ENCODE measurements around the gene BAHCC1. TPM values are rescaled to one million over a fixed set of nuclear protein-coding genes. Genes with fewer than 3 reads are reported as not detected.

BAHCC1 gene
- total and polyA plus RNA-seq, 2 donors (not counting 1 experiment from before 2014, with no cell fraction given) = 1.8 to 7.3 TPM

DNA sequence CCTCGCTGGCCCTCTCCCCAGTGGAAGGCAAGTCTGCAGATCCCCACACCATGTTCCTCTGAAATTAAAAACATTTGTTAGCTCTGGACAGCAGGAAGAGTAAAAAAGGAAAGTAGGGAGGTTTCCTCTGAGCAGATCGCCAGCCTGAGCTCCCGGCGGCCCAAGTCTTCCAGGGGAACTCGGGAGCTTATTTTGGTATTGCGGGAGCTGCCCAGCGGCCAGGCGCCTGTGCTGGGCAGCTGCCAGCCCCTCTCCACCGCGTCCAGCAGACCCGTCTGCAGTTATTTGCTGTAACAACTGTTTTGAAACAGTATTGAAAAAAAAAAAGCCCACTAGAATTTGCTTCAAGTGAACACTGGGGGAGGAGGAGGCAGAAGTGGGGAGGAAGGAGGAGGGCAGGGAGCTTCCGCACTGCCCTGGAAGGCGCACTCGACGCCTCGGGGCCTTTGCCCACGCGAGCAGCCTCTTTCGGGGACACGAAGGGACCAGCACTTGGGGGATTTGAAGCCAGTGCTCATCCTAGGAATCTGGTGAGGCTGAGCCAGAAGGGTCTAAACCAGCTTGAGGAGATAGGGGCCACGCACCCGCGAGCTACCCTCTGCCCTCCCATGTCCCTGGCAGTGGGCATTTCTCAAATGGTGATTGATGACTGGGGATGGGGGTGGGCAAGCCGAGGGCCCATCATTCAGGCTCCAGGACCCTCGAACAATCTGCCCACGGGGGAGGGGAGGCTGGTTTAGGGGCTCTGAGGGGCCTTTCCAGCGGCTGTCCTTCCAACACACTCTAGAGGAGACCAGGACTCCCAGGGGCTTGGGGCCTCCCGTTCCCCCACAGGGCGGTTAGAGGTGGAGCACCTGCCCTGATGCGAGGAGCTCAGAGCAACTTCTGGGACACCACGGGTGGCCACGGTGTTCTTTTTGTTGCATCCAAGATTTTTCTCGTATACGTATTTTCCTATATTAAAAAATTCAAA, 3.0 kb upstream of the BAHCC1 start:
- DNase-seq (ENCODE audit: low read depth in 2 of 2) = peak; percentile 65 to 91
- Histone ChIP-seq H3K9ac (ENCODE audit: insufficient read depth, low read length) (peak overlapping the region; percentile 85), H3K4me1 (ENCODE audit: control insufficient read depth, extremely low read depth, insufficient read depth, low read length) (peaks cover 31% of the 10 kb centered on the region)

DNA sequence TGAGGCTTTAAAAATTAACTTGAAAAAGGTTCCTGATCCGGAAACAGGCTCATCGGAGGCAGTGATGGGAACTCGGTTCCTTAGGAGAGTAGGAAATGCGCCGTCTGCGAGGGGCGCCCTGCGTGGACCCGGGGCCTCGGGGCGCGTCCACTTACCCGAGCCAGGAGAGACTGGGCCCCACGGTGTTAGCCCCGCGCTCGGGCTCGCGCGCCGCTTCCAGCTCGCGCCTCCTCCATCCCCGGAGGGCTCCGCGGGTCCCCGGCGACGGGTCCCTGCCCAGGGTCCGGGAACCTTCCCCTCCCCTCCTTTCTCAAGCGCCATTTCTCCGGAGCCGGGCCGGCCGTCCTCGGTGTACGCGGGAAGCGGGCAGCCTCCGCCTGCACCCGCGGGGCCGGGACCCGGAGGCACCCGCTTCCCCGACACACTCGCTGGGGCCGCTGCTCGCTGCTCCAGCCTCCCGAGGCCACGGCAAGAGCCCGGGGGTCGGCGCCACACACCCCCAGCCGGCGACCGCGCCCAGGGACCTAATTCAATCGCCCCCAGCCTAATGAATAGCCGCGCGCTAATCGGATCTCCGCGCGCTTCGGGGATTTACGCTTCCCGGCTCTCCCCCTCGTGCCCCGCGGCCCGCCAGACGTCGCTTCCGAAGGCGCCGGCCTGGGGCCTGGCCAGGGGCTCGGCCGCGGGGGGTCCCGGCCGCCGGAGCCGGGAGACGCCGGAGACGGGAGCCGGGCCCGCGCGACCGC, 2.2 kb upstream of the BAHCC1 start:
- Histone ChIP-seq H3K36me3 (ENCODE audit: control insufficient read depth, insufficient read depth, low read length) (no peaks in the 10 kb centered on the region), H3K4me2 (ENCODE audit: extremely low read depth, insufficient read depth, low read length) (peak overlapping the region; percentile 73), H3K27ac (ENCODE audit: insufficient read depth, low read length) (peak overlapping the region; percentile 63), H3K4me3 (replicated peaks in 1 of 4; ENCODE audit: control extremely low read depth in 1 of 4, insufficient read depth in 1 of 4, low read depth in 3 of 4, low read length in 4 of 4) (peak overlapping the region; percentile 56 to 85 (median 64)), H3K4me1 (ENCODE audit: control insufficient read depth, extremely low read depth, insufficient read depth, low read length) (peaks cover 32% of the 10 kb centered on the region), H3K9me3 (ENCODE audit: control insufficient read depth, insufficient read depth, low read depth, low read length) (no peaks in the 10 kb centered on the region), H3K79me2 (ENCODE audit: control insufficient read depth, insufficient read depth, low read length) (peaks cover 60% of the 10 kb centered on the region), H3K27me3 (ENCODE audit: control insufficient read depth, insufficient read depth, low read length) (no peaks in the 10 kb centered on the region), H3K9ac (ENCODE audit: insufficient read depth, low read length) (peak overlapping the region; percentile 85), H4K20me1 (ENCODE audit: control insufficient read depth, extremely low read depth, insufficient read depth, low read length) (no peaks in the 10 kb centered on the region), H2AFZ (ENCODE audit: low read length) (no peak overlapping the region)
- no peak for TF ChIP-seq EZH2 (IDR thresholded peaks at IDR 0.05; ENCODE audit: low read length, missing control alignments)
- TF ChIP-seq, protein P1, sequence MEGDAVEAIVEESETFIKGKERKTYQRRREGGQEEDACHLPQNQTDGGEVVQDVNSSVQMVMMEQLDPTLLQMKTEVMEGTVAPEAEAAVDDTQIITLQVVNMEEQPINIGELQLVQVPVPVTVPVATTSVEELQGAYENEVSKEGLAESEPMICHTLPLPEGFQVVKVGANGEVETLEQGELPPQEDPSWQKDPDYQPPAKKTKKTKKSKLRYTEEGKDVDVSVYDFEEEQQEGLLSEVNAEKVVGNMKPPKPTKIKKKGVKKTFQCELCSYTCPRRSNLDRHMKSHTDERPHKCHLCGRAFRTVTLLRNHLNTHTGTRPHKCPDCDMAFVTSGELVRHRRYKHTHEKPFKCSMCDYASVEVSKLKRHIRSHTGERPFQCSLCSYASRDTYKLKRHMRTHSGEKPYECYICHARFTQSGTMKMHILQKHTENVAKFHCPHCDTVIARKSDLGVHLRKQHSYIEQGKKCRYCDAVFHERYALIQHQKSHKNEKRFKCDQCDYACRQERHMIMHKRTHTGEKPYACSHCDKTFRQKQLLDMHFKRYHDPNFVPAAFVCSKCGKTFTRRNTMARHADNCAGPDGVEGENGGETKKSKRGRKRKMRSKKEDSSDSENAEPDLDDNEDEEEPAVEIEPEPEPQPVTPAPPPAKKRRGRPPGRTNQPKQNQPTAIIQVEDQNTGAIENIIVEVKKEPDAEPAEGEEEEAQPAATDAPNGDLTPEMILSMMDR (conservative IDR thresholded peaks at IDR 0.05 in 1 of 2, IDR thresholded peaks at IDR 0.05 in 1 of 2; ENCODE audit: low read depth in 1 of 2, low read length in 2 of 2) = no peak
- DNase-seq (ENCODE audit: low read depth in 2 of 2) = peak; percentile 34

More for the DNA sequence above, 3.0 kb upstream of the BAHCC1 start:
- peak overlapping the region; percentile 56 to 85 (median 64) for H3K4me3 ChIP-seq (replicated peaks in 1 of 4; ENCODE audit: control extremely low read depth in 1 of 4, insufficient read depth in 1 of 4, low read depth in 3 of 4, low read length in 4 of 4)
- H3K36me3 ChIP-seq (ENCODE audit: control insufficient read depth, insufficient read depth, low read length) = no peaks in the 10 kb centered on the region
- peaks cover 53% of the 10 kb centered on the region for H3K79me2 ChIP-seq (ENCODE audit: control insufficient read depth, insufficient read depth, low read length)
- H3K4me2 ChIP-seq (ENCODE audit: extremely low read depth, insufficient read depth, low read length) = peak overlapping the region; percentile 73
- no peak for TF ChIP-seq EZH2 (IDR thresholded peaks at IDR 0.05; ENCODE audit: low read length, missing control alignments)
- TF ChIP-seq, protein P1 (conservative IDR thresholded peaks at IDR 0.05 in 1 of 2, IDR thresholded peaks at IDR 0.05 in 1 of 2; ENCODE audit: low read depth in 1 of 2, low read length in 2 of 2) = no peak
- no peaks in the 10 kb centered on the region for H3K9me3 ChIP-seq (ENCODE audit: control insufficient read depth, insufficient read depth, low read depth, low read length)
- peak overlapping the region; percentile 63 for H3K27ac ChIP-seq (ENCODE audit: insufficient read depth, low read length)
- no peaks in the 10 kb centered on the region for H3K27me3 ChIP-seq (ENCODE audit: control insufficient read depth, insufficient read depth, low read length)
- H4K20me1 ChIP-seq (ENCODE audit: control insufficient read depth, extremely low read depth, insufficient read depth, low read length) = no peaks in the 10 kb centered on the region
- no peak overlapping the region for H2AFZ ChIP-seq (ENCODE audit: low read length)
